C4-2B (cell line): Measurements from ENCODE around the gene EEPD1.

Experiments
- CTCF ChIP-seq: fragments of 450-650 bp; conservative IDR thresholded peaks from 2 replicates; pipeline ENCODE4 v1.5.1; 2017; ENCODE audit warnings: mild to moderate bottlenecking
- ZFX ChIP-seq: fragments of 450-650 bp; IDR thresholded peaks from 2 replicates; pipeline ENCODE4 v1.6.1; 2017

GRCh38 chr7:36208426-36208825 is 55.4 kb downstream of the EEPD1 start:
- TF ChIP-seq CTCF (no peak), ZFX (no peak)
